ENCODE results near the gene VTI1A.

DNA sequence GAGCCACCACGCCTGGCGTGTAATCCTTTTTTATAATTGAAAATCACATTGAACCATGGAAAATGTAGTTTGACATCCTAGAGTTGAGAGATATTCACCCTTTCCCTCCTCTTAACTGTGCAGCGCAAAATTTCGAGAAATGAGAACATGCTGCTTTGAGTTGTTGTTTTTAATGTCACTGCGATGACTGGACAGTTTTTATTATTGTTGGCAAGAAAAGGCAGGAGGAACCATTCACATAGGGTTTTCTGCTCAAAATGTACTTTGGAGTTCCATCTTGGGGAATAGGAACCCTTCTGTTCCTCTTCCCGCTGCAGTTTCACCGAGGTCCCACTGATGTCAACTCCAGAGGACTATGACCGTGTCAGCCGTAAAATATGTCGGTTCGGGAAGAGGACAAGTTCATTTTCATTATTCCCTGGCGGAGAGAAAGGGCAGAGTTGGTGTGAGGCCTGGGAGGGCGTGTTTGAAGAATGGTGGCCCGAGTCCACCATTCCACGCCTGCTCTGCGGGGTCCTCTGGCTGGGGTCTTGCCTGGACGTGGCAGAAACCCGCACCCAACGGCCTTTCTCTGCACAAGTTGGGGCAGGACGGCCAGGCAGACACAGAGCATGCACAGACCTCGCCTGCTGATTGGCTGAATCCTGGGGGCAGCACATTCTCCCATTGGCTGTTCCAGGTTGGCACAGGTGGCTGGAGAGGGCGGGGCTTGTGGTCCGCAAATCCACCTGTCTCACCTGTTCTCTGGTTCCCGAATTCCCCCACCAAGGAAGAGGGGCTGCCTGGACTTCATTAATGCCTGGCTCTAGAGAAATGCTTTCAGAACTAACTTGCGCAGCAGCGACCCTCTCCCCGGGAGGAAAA is 397.9 kb downstream of the VTI1A start:
- TF ChIP-seq POLR2A (IDR thresholded peaks at IDR 0.05; ENCODE audit: low read depth, low read length) (no peak), TAF1 (IDR thresholded peaks at IDR 0.05; ENCODE audit: borderline replicate concordance, low read depth, low read length) (no peak), POLR2AphosphoS5 (IDR thresholded peaks at IDR 0.05; ENCODE audit: low read depth, low read length) (no peak)

Data from GM12892 (cell line).